ENCODE data around the gene MANSC1.
"Not testable (repeated sequence)": the region's sequence is repeated elsewhere in the genome, so short reads cannot be mapped to it uniquely, and the experiment has no call there.

The MANSC1 gene

GRCh38 chr12:12319451-12320183 is 30.4 kb downstream of the MANSC1 start:
- no peak for DNase-seq

DNA sequence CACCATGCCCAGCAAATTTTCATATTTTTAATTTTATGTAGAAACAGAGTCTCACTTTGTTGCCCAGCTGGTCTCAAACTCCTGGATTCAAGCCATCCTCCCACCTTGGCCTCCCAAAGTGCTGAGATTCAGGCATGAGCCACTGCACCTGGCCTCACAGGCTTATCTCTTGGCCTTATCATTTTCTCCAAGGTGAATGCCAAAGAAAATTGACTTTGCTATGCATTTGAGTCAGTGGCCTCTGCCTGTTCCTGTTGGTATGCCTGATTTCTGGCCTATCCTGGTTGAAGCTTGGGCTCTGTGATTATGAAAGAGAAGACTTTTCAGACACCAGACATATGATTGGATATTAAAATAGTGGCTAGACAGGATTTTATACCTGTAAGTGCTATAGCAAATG is 34.2 kb downstream of the MANSC1 start:
- DNase-seq = no peak

DNA sequence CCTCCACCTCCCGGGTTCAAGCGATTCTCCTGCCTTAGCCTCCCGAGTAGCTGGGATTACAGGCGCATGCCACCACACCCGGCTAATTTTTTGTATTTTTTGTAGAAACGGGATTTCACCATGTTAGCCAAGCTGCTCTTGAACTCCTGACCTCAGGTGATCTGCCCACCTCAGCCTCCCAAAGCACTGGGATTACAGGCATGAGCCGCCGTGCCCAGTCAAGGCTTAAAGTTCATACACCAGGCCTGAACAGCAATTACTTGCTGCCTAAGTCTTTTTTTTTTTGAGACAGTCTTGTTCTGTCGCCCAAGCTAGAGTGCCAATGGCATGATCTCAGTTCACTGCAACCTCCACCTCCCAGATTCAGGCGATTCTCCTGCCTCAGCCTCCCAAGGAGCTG is 39.3 kb downstream of the MANSC1 start:
- not testable (repeated sequence) for DNase-seq

DNA sequence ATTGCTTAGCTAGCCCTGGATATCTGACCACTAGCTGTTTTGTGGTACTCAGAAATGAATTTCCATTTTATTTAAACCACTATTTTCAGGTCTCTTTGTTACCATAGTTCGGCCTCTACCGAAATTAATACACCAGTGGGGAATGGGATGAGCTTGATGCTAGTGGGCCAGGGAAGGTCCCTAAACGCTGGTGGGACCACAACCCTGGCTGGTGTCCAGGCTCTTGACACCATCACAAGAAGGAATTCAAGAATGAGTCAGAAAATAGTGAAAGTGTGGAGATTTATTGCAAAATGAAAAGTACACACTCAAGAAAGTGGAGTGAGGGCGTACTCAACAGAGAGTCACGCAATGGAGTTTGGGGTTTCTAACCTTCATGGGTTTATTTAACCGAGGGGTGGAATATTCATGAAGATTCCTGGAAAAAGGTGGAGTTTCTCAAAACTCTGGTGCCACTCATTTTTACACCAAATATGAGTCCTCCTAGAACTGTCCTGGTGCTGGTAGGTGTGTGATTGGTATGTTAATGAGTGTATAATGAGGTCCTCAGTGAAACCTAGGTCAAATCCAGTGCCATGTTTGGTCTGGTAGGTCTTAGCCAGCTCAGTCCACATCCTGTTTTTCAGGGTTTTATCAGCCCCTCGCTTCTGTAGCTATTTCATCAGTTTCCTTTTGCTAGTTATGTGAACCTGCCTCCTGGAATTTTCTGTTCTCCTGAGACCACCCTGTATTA is 44.3 kb downstream of the MANSC1 start:
- no peak for DNase-seq

GRCh38 chr12:12302976-12303375 is 47.1 kb downstream of the MANSC1 start:
- no peak for DNase-seq

DNA sequence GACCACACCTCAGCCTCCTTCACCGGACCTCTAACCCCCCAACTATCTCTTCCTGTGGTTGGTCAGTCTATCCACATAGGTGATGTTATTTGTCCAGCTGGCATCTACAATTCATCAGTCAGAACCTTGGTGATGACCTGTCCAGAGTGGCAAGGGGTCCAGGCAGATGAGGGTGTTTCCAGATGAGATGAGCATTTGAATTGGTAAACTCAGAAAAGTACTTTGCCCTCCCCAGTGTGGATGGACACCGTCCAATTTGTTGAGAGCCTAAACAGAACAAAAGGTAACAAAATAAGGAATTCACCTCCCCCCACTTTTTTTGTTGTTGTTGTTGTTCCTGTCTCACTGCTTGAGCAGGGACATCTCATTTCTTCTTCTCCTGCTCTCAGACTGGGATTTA is 48.9 kb downstream of the MANSC1 start:
- DNase-seq = no peak

DNA sequence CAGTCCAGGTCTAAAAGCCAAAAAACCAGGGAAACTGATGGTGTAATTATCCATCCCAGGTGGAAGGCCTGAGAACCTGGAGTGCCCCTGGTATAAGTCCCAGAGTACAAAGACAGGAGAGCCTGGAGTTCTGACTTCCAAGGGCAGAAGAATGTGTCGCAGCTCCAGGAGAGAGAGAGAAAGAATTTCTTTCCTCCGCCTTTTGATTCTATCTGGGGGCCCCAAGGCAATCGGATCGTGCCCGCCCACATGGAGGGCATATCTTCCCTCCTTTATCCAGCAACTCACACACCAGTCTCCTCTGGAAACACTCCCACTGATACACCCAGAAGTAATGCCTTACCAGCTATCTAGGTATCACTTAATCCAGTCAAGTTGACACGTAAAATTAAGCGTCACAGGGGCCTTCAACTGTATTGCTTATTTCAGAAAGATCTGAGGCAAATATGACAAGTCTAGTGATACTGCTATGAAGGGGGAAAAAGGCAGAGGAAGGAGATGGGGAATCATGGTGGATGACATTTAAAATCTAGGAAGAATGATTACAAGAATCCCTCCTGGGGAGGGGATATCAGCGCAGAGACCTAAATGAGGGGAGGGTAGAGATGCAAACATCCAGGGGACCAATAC is 52.7 kb downstream of the MANSC1 start:
- no peak for DNase-seq

GRCh38 chr12:12294215-12295005 is 55.6 kb downstream of the MANSC1 start:
- no peak for DNase-seq

DNA sequence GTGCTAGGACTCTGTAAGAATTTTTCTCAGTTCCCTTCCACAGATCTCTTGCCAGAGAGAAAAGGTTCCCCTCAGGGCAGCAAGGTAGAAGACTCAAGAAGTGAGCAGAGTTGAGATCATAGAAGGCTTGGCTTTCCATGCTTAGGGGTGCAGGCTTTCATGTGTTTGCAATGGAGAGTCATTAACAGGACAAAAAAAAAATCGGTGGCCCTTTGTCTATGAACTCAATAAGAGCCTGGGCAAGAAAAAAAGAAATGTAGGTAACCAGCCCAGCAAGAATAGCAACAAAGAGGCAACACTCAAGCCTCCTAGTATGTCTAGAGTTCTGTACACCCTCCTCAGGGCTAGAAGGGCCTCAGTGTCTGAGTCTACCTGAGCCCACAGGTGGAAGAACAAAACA is 59.8 kb downstream of the MANSC1 start:
- no peak for DNase-seq

DNA sequence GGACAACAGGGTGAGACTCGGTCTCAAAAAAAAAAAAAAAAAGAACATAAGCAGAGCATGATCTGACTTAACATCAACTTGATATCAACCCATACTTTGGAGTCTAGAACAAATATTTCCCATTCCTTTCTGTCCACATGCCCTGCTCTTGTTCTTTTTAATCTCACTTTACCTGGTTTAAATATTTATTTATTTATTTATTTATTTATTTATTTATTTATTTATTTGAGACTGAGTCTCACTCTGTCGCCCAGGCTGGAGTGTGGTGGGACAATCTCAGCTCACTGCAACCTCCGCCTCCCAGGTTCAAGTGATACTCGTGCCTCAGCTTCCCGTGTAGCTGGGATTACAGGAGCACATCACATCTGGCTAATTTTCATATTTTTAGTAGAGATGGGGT is 63.6 kb downstream of the MANSC1 start:
- DNase-seq = no peak

GRCh38 chr12:12282761-12283425 is 67.1 kb downstream of the MANSC1 start:
- DNase-seq = no peak

DNA sequence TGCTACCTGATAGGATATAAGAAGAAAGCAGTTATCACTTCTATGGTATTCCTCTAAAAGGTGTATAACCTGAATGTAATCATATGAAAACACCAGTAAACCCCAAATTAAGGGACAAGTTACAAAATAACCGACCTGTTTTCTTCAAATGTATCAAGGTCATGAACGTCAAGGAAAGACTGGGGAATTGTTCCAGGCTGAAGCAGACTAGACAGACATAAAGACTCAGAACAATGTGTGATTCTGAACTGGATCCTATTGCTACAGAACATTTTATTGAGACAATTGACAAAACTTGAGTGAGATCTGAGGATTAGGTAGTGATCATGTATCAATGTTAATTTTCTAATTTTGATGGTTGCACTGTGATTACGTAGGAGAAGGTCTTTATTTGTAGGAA is 67.8 kb downstream of the MANSC1 start:
- DNase-seq = no peak

DNA sequence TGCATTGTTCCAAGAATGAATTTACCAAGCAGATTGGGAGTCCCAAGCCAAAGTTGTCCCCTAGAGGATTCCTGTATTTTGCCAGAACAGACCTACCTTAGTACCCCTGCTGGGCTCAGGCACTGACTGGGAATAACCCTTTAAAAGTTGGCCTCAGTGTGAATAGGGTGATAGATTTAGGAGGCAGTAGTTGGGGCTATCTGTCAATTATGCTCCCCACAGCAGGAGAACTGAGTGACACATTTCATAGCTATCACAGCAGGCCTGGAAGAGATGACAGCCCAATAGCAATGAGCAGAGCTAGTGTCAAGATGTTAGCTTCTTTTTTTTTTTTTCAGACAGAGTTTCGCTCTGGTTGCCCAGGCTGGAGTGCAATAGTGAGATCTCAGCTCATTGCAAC is 68.9 kb downstream of the MANSC1 start:
- no peak for DNase-seq

GRCh38 chr12:12278899-12279298 is 71.1 kb downstream of the MANSC1 start:
- no peak for DNase-seq

Data from NCI-H774 (cell line).